ENCODE results near the gene TTN.

GRCh38 chr2:178579006-178579405, 228.2 kb downstream of the TTN start:
- TF ChIP-seq TBP (IDR thresholded peaks at IDR 0.05; ENCODE audit: low read depth, low read length) (no peak), KDM4A (IDR thresholded peaks at IDR 0.05; ENCODE audit: low read depth, low read length, severe bottlenecking) (no peak), TEAD4 (IDR thresholded peaks at IDR 0.05; ENCODE audit: low read depth, low read length) (no peak), CTCF (IDR thresholded peaks at IDR 0.05; ENCODE audit: control extremely low read depth in 1 of 3, insufficient read depth in 1 of 3, low read depth in 1 of 3, low read length in 3 of 3) (no peak)

All from H1 (cell line).